K562 (cell line): ENCODE data around the gene HCFC1R1. TPM values are rescaled to one million over a fixed set of nuclear protein-coding genes. Genes with fewer than 3 reads are reported as not detected.
A peak's percentile ranks its signal among the peaks of the same experiment; 100 is the strongest.

Source experiments
- ATAC-seq: fragments of 200-7000 bp; cut with Tn5 transposase; 3 replicates; pipeline ENCODE4 v1.9.1; 2020; ENCODE audit warnings: moderate library complexity
- BruUV-seq: library from RNA; stranded (reverse); fragments of 400-500 nt; replicated peaks from 2 replicates; lab custom pipeline; 2021; lab: Mats Ljungman, UMichigan
- CTCF ChIA-PET: fragments of 300-600 bp; formaldehyde crosslinking; extraction: SDS; loops from one replicate; lab custom pipeline; 2021; ENCODE audit warnings: low intra/inter-chr PET ratio; lab: Yijun Ruan, JAX
- POLR2A ChIA-PET: fragments of 300-600, 350-650 bp; sonication (Branson Sonifier 250); formaldehyde crosslinking; extraction: SDS; loops from one replicate; lab custom pipeline; 2021; ENCODE audit warnings: antibody characterized with exemption, inconsistent platforms; lab: Yijun Ruan, JAX
- DNase-seq, 4 experiments: peaks; one replicate each; pipeline versions ENCODE4 v3.0.0 to v3.0.0-alpha.2; 2011 to 2018; ENCODE audit warnings: low spot score in 3 of 4, mixed read lengths in 3 of 4; ENCODE audit errors: extremely low read depth in 1 of 4
- FAIRE-seq: peaks from 2 replicates; lab custom pipeline; 2011; peaks lifted over from hg19 to GRCh38; lab: Jason Lieb, UNC
- H2AFZ ChIP-seq: 2 replicates; pipeline ENCODE4 v1.6.0; 2011; ENCODE audit warnings: low read depth, low read length, control low read depth, inconsistent platforms
- H3K27ac ChIP-seq: fragments of 200-600 bp; 3 replicates; pipeline ENCODE4 v1.8.0; 2011; ENCODE audit warnings: low read depth, mild to moderate bottlenecking, control low read depth, inconsistent platforms, low read length, moderate library complexity, mixed read lengths; ENCODE audit errors: extremely low read depth
- H3K27me3 ChIP-seq, 2 experiments: fragments of 300-600 bp in 1 of 2; 2 replicates in 1 of 2; 3 replicates in 1 of 2; pipeline versions ENCODE4 v1.6.0 to v1.8.0; 2011; ENCODE audit warnings: inconsistent platforms in 2 of 2, low read length in 2 of 2, mild to moderate bottlenecking in 1 of 2, mixed read lengths in 1 of 2, moderate library complexity in 1 of 2; ENCODE audit not compliant: control insufficient read depth in 2 of 2, insufficient read depth in 2 of 2
- H3K36me3 ChIP-seq: fragments of 300-600 bp; 3 replicates; pipeline ENCODE4 v1.8.0; 2011; ENCODE audit warnings: mild to moderate bottlenecking, low read length, inconsistent platforms; ENCODE audit not compliant: control insufficient read depth, insufficient read depth
- H3K4me1 ChIP-seq, 2 experiments: fragments of 200-600 bp in 1 of 2; replicated peaks in 1 of 2; 2 replicates in 1 of 2; 3 replicates in 1 of 2; pipeline versions ENCODE4 v1.5.1 to v1.8.0; 2011; ENCODE audit warnings: inconsistent platforms in 2 of 2, low read length in 2 of 2, mild to moderate bottlenecking in 1 of 2, mixed read lengths in 1 of 2, moderate library complexity in 1 of 2; ENCODE audit not compliant: control insufficient read depth in 2 of 2, insufficient read depth in 2 of 2
- H3K4me2 ChIP-seq: 2 replicates; pipeline ENCODE4 v1.6.1; 2011; ENCODE audit warnings: low read length, control low read depth, inconsistent platforms, mixed read lengths; ENCODE audit not compliant: insufficient read depth
- H3K4me3 ChIP-seq: fragments of 200-600 bp; sonication (generic), shearing (Covaris generic); 2 replicates; pipeline ENCODE4 v1.5.1; 2016; ENCODE audit warnings: control low read depth, inconsistent platforms
- H3K79me2 ChIP-seq: fragments of 200-600 bp; 3 replicates; pipeline ENCODE4 v1.8.0; 2011; ENCODE audit warnings: low read length, inconsistent platforms; ENCODE audit not compliant: control insufficient read depth, insufficient read depth
- H3K9ac ChIP-seq, 2 experiments: 2 replicates each; pipeline versions ENCODE4 v1.6.0 to v1.6.1; 2011; ENCODE audit warnings: low read depth in 2 of 2, low read length in 2 of 2, control low read depth in 1 of 2, inconsistent platforms in 1 of 2, mild to moderate bottlenecking in 1 of 2, mixed read lengths in 1 of 2; ENCODE audit not compliant: insufficient read depth in 1 of 2
- H3K9me1 ChIP-seq: one replicate; pipeline ENCODE4 v1.6.0; 2011; ENCODE audit warnings: inconsistent platforms, mild to moderate bottlenecking, low read length, moderate library complexity; ENCODE audit not compliant: control insufficient read depth, insufficient read depth
- H3K9me3 ChIP-seq: replicated peaks from 2 replicates; pipeline ENCODE4 v1.5.1; 2011; ENCODE audit warnings: low read depth, low read length, inconsistent platforms; ENCODE audit not compliant: control insufficient read depth, insufficient read depth
- H4K20me1 ChIP-seq: replicated peaks from 2 replicates; pipeline ENCODE4 v1.6.1; 2011; ENCODE audit warnings: low read length, inconsistent platforms, mixed read lengths; ENCODE audit not compliant: control insufficient read depth, insufficient read depth
- CEBPB ChIP-seq: fragments of 450-650 bp; IDR thresholded peaks from 2 replicates; pipeline ENCODE4 v1.6.1; 2016; ENCODE audit warnings: missing genetic modification characterization, missing compliant biosample characterization
- CREBBP ChIP-seq: IDR thresholded peaks from one replicate; pipeline ENCODE4 v1.6.1; 2012; ENCODE audit warnings: low read depth, mild to moderate bottlenecking, control low read depth, inconsistent platforms, low read length
- CXXC5 ChIP-seq: fragments of 250-450 bp; sonication (Bioruptor Pico); IDR thresholded peaks from 2 replicates; pipeline ENCODE4 v1.8.0; 2022; ENCODE audit warnings: inconsistent platforms, mild to moderate bottlenecking, moderate library complexity
- EGR1 ChIP-seq: fragments of 450-650 bp; conservative IDR thresholded peaks from 2 replicates; pipeline ENCODE4 v1.6.1; 2017; ENCODE audit warnings: mild to moderate bottlenecking
- GATAD2A ChIP-seq: fragments of 450-650 bp; IDR thresholded peaks from 2 replicates; pipeline ENCODE4 v1.6.1; 2017
- HCFC1 ChIP-seq: IDR thresholded peaks from 2 replicates; pipeline ENCODE4 v1.6.1; 2012; ENCODE audit warnings: low read depth, low read length, improper control_type of control experiment
- HMGXB4 ChIP-seq: sonication (generic); formaldehyde crosslinking; IDR thresholded peaks from 2 replicates; pipeline ENCODE4 v1.8.1; 2023; ENCODE audit warnings: mild to moderate bottlenecking, missing genetic modification reagents
- JUND ChIP-seq, 2 experiments: IDR thresholded peaks; 2 replicates in 1 of 2; 3 replicates in 1 of 2; pipeline ENCODE4 v1.6.1; 2011; ENCODE audit warnings: borderline replicate concordance in 2 of 2, low read depth in 2 of 2, low read length in 2 of 2, improper control_type of control experiment in 1 of 2, missing biosample characterization in 1 of 2, missing genetic modification characterization in 1 of 2, missing genetic modification reagents in 1 of 2
- RBFOX2 ChIP-seq: fragments of 200-400 bp; formaldehyde crosslinking; IDR thresholded peaks from 2 replicates; pipeline ENCODE4 v1.6.1; 2017; ENCODE audit warnings: low read depth, mild to moderate bottlenecking, low read length, moderate library complexity
- RUNX1 ChIP-seq: sonication (generic); IDR thresholded peaks from 2 replicates; pipeline ENCODE4 v1.6.1; 2016; ENCODE audit warnings: antibody characterized with exemption, low read depth
- SMARCB1 ChIP-seq: IDR thresholded peaks from 2 replicates; pipeline ENCODE4 v1.6.1; 2011; ENCODE audit warnings: improper control_type of control experiment, low read depth; ENCODE audit not compliant: insufficient read length
- SRF ChIP-seq, 2 experiments: fragments of 250-450, 450-650 bp in 1 of 2; sonication (Bioruptor Pico) in 1 of 2; sonication (generic) in 1 of 2; formaldehyde crosslinking; IDR thresholded peaks; 2 replicates each; pipeline versions ENCODE4 v1.5.0 to v1.5.1; 2020 to 2022; ENCODE audit warnings: mild to moderate bottlenecking in 1 of 2, missing genetic modification reagents in 1 of 2
- TARDBP ChIP-seq: fragments of 450-650 bp; IDR thresholded peaks from 2 replicates; pipeline ENCODE4 v1.6.1; 2016
- XRCC4 ChIP-seq: IDR thresholded peaks from one replicate; pipeline ENCODE4 v1.6.1; 2011; ENCODE audit not compliant: insufficient read depth, insufficient read length; ENCODE audit errors: extremely low read depth
- ZBTB9 ChIP-seq: fragments of 450-650 bp; formaldehyde crosslinking; IDR thresholded peaks from 2 replicates; pipeline ENCODE4 v1.4.0; 2020; ENCODE audit warnings: mild to moderate bottlenecking, moderate library complexity
- ZKSCAN8 ChIP-seq: fragments of 200-800 bp; sonication (Bioruptor generic); IDR thresholded peaks from 2 replicates; pipeline ENCODE4 v1.6.1; 2016; ENCODE audit warnings: missing genetic modification characterization, missing compliant biosample characterization
- ZNF41 ChIP-seq: fragments of 250-450 bp; sonication (Bioruptor Pico); conservative IDR thresholded peaks from 2 replicates; pipeline ENCODE4 v1.4.0; 2020; ENCODE audit warnings: mild to moderate bottlenecking
- ZNF586 ChIP-seq: fragments of 450-650 bp; formaldehyde crosslinking; conservative IDR thresholded peaks from 2 replicates; pipeline ENCODE4 v1.4.0; 2020; ENCODE audit warnings: mild to moderate bottlenecking, moderate library complexity
- WGBS: fragments of 100-300 bp; shearing (Covaris generic); methylation state at CpG from one replicate; pipeline ENCODE4 v1.1.6; 2016; ENCODE audit warnings: low coverage, mixed read lengths; ENCODE audit not compliant: insufficient coverage; ENCODE audit errors: missing lambda C conversion rate; 5-methylcytosine and 5-hydroxymethylcytosine counted together
- in situ Hi-C: fragments of 300-500 bp; cut with MboI; formaldehyde crosslinking; loops from 4 replicates; pipeline ENCODE4 v1.15.0; 2018; ENCODE audit warnings: inconsistent platforms, mixed read lengths
- intact Hi-C: fragments of 100-400 bp; cut with micrococcal nuclease; formaldehyde crosslinking; loops from 2 replicates; pipeline ENCODE4 v1.14.2; 2022
- polyA plus RNA-seq, 8 experiments: library from polyadenylated mRNA; depleted of rRNA in 4 of 8; stranded (reverse) in 5 of 8; unstranded in 3 of 8; fragments of >200 nt; fragmentation: Nextera tagmentation in 2 of 8; fragmentation: Illumina TruSeq in 1 of 8; extraction: Ambion mirVana in 2 of 8; extraction: Trizol in 1 of 8; gene quantifications; 2 replicates each; pipeline versions ENCODE4 v1.2.1 to v1.2.3, GENCODE V29; 2011 to 2014; ENCODE audit warnings: inconsistent platforms in 1 of 8, missing spikeins in 1 of 8
- total RNA-seq, 7 experiments: library from RNA; depleted of rRNA in 6 of 7; stranded (reverse); fragments of >200 nt in 6 of 7; fragmentation: Illumina TruSeq in 2 of 7; extraction: Trizol in 2 of 7; gene quantifications; 2 replicates each; pipeline versions ENCODE4 v1.2.1 to v1.2.3, GENCODE V29; 2011 to 2021; ENCODE audit warnings: low replicate concordance in 1 of 7

HCFC1R1 gene
- total and polyA plus RNA-seq, 9 of the 15 experiments (the other 6 are each of a cell fraction or from before 2014, with no cell fraction given): 2.2 to 29.0 (median 11.2) TPM

DNA sequence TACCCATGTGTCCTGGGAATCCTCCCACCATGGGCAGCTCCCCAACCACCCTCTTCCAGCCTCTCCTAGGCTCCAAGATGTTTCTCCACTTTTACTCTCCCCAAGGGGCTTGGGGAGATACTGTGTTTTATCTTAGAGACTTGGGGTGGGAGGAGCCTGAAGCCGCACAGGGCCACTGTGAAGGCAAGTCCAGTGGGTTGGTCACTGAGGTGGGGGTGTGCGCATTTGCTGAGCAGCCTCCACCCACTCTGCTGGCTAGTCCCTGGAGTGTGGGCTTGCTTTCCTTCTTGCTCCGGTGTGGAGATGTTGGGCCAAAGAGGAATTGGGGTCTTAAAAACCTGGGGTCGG is 15.1 kb downstream of the HCFC1R1 start (continued):
- TF ChIP-seq SMARCB1: no peak
- peak; percentile 78 for TF ChIP-seq EGR1
- peak; percentile 56; the same call in 1 of the 2 replicates for TF ChIP-seq JUND (IDR thresholded peaks at IDR 0.05; ENCODE audit: borderline replicate concordance, low read depth, low read length)
- no peak; the same call in 2 of the 3 replicates for TF ChIP-seq JUND (tag; IDR thresholded peaks at IDR 0.05; ENCODE audit: borderline replicate concordance, low read depth, low read length)
- TF ChIP-seq, all 486 proteins: peak for 12

GRCh38 chr16:3007957-3008689 is 15.6 kb downstream of the HCFC1R1 start:
- Histone ChIP-seq H3K27ac (peak overlapping the region; percentile 90), H3K9me3 (no peaks in the 10 kb centered on the region), H4K20me1 (no peaks in the 10 kb centered on the region), H3K4me2 (peak overlapping the region; percentile 90), H2AFZ (peak overlapping the region; percentile 73), H3K36me3 (peaks cover 3% of the 10 kb centered on the region; the same call in 2 of the 3 replicates), H3K9ac (peak overlapping the region; percentile 78 to 90), H3K27me3 (no peaks in the 10 kb centered on the region), H3K79me2 (peaks cover 22% of the 10 kb centered on the region), H3K4me1 (peaks cover 36 to 73% of the 10 kb centered on the region in 2 experiments), H3K9me1 (no peaks in the 10 kb centered on the region), H3K4me3 (peak overlapping the region; percentile 8; the same call in 1 of the 2 replicates)
- ATAC-seq (peak; percentile 1; the same call in 1 of the 3 replicates), FAIRE-seq (no peak), DNase-seq (peak; percentile 46 to 73 (median 59))
- intact Hi-C loops: loop anchor here (1.0 kb wide), 1 partner anchor 12 kb away; the partner anchor contains the start of gene TNFRSF12A
- POLR2A ChIA-PET: interaction anchor here (0.6 to 3.2 kb wide), 10 partner anchors 11 to 853 kb away, joined by 3 to 29 read pairs (median 3); partner anchors contain the start of gene TNFRSF12A
- no TSS peak for BruUV-seq
- WGBS: 3% methylated on average over 17 of the region's 17 CpGs
- CTCF ChIA-PET: no interaction called here
- in situ Hi-C loops: no loop called here
- TF ChIP-seq XRCC4 (no peak), TARDBP (no peak), CREBBP (no peak), RBFOX2 (peak; percentile 35; the same call in 1 of the 2 replicates), CXXC5 (CRISPR knock-in tag) (peak; percentile 60; the same call in 1 of the 2 replicates), GATAD2A (peak; percentile 58; the same call in 1 of the 2 replicates), ZBTB9 (peak; percentile 22; the same call in 1 of the 2 replicates), HCFC1 (no peak), SRF (CRISPR knock-in tag; IDR thresholded peaks at IDR 0.05) (no peak), ZKSCAN8 (no peak), HMGXB4 (CRISPR knock-in tag) (no peak), CEBPB (tag) (no peak), ZNF41 (CRISPR knock-in tag) (no peak), ZNF586 (no peak), RUNX1 (peak; percentile 42; the same call in 1 of the 2 replicates)
